Measurements from ENCODE around the gene SPOCK2.
"Not testable (repeated sequence)": the region's sequence is repeated elsewhere in the genome, so short reads cannot be mapped to it uniquely, and the experiment has no call there.

The SPOCK2 gene

GRCh38 chr10:72087969-72088888, at the start of gene SPOCK2:
Gene SPOCK2, minus strand, starts transcription at chr10:72088551. Its CDS starts 223 bp downstream, at chr10:72088328.
- peaks cover 63% of the 10 kb centered on the region for H3K4me1 Mint-ChIP-seq
- peaks cover 48% of the 10 kb centered on the region for H3K27me3 Mint-ChIP-seq (ENCODE audit: low read depth, poor library complexity)
- peaks cover 17% of the 10 kb centered on the region for H3K36me3 Mint-ChIP-seq (ENCODE audit: low read depth)
- TF ChIP-seq CTCF (IDR thresholded peaks at IDR 0.05), result no peak
- peak within 1 kb of the TSS; percentile 90 for H3K4me3 Mint-ChIP-seq
- DNase-seq, result peak; percentile 59
- H3K9me3 Mint-ChIP-seq, result no peaks in the 10 kb centered on the region
- peak within 1 kb of the TSS; percentile 47 for H3K27ac Mint-ChIP-seq

DNA sequence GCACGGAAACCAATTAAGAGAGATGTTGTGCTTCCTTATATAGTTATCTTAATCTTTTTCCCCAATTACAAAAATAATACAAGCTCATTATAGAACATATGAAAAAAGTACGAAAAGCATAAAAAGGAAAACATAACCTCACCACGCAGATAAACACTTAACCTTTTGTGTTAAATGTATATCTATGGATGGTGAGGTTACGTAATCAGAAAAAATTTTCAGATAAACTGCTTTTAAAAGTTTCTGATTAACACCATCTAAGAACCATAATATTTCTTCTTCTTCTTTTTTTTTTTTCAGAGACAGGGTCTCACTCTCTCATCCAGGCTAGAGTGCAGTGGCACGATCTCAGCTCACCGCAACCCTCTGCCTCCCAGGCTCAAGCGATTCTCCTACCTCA, 49.2 kb upstream of the SPOCK2 start:
- Mint-ChIP-seq H3K27me3 (ENCODE audit: low read depth, poor library complexity) (peaks cover 6% of the 10 kb centered on the region), H3K4me3 (no peak overlapping the region), H3K27ac (no peak overlapping the region), H3K36me3 (ENCODE audit: low read depth) (peaks cover 27% of the 10 kb centered on the region), H3K4me1 (peaks cover 13% of the 10 kb centered on the region), H3K9me3 (peaks cover 4% of the 10 kb centered on the region)
- TF ChIP-seq CTCF (IDR thresholded peaks at IDR 0.05), result no peak
- DNase-seq, result no peak

DNA sequence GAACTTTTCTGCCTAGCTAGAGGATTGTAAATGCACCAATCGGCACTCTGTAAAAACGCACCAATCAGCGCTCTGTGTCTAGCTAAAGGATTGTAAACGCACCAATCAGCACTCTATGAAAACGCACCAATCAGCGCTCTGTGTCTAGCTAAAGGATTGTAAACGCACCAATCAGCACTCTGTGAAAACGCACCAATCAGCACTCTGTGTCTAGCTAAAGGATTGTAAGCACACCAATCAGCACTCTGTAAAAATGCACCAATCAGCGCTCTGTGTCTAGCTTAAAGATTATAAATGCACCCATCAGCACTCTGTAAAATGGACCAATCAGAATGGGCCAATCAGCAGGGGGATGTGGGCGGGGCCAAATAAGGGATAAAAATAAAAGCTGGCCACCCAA, 47.9 kb upstream of the SPOCK2 start:
- not testable (repeated sequence) for DNase-seq; H3K9me3 Mint-ChIP-seq; H3K27ac Mint-ChIP-seq; H3K27me3 Mint-ChIP-seq (ENCODE audit: low read depth, poor library complexity); H3K4me3 Mint-ChIP-seq
- Mint-ChIP-seq H3K36me3 (ENCODE audit: low read depth) (peaks cover 31% of the 10 kb centered on the region), H3K4me1 (peaks cover 13% of the 10 kb centered on the region)

GRCh38 chr10:72134785-72135767, 46.7 kb upstream of the SPOCK2 start:
- peak overlapping the region; percentile 7 for H3K27ac Mint-ChIP-seq
- peaks cover 13% of the 10 kb centered on the region for H3K4me1 Mint-ChIP-seq

GRCh38 chr10:72133517-72133916, 45.2 kb upstream of the SPOCK2 start:
- Mint-ChIP-seq H3K4me1 (peaks cover 13% of the 10 kb centered on the region), H3K27ac (peak overlapping the region; percentile 38), H3K36me3 (ENCODE audit: low read depth) (peaks cover 43% of the 10 kb centered on the region), H3K9me3 (peaks cover 4% of the 10 kb centered on the region), H3K4me3 (no peak overlapping the region), H3K27me3 (ENCODE audit: low read depth, poor library complexity) (peaks cover 3% of the 10 kb centered on the region)
- no peak for TF ChIP-seq CTCF (IDR thresholded peaks at IDR 0.05)
- DNase-seq, result no peak

More at GRCh38 chr10:72134785-72135767, 46.7 kb upstream of the SPOCK2 start:
- DNase-seq, result no peak
- Mint-ChIP-seq H3K36me3 (ENCODE audit: low read depth) (peaks cover 35% of the 10 kb centered on the region), H3K9me3 (peaks cover 4% of the 10 kb centered on the region), H3K27me3 (ENCODE audit: low read depth, poor library complexity) (peaks cover 3% of the 10 kb centered on the region), H3K4me3 (no peak overlapping the region)
- TF ChIP-seq CTCF (IDR thresholded peaks at IDR 0.05), result no peak

GRCh38 chr10:72132854-72133253, 44.5 kb upstream of the SPOCK2 start:
- no peak overlapping the region for H3K4me3 Mint-ChIP-seq
- peaks cover 39% of the 10 kb centered on the region for H3K36me3 Mint-ChIP-seq (ENCODE audit: low read depth)
- no peak for TF ChIP-seq CTCF (IDR thresholded peaks at IDR 0.05)
- peaks cover 3% of the 10 kb centered on the region for H3K27me3 Mint-ChIP-seq (ENCODE audit: low read depth, poor library complexity)
- peaks cover 4% of the 10 kb centered on the region for H3K9me3 Mint-ChIP-seq
- H3K27ac Mint-ChIP-seq, result peak overlapping the region; percentile 38
- DNase-seq, result no peak
- peaks cover 17% of the 10 kb centered on the region for H3K4me1 Mint-ChIP-seq
